Neural cell (in vitro differentiated cells): ENCODE measurements around the gene ZNF276.

Experiments
- EP300 ChIP-seq: fragments of 450-650 bp; conservative IDR thresholded peaks from 2 replicates; pipeline ENCODE4 v1.6.1; 2014; ENCODE audit warnings: antibody characterized with exemption, mild to moderate bottlenecking, moderate library complexity; ENCODE audit not compliant: poor library complexity, severe bottlenecking
- RAD21 ChIP-seq: fragments of 450-650 bp; conservative IDR thresholded peaks from 2 replicates; pipeline ENCODE4 v1.6.1; 2014; ENCODE audit warnings: antibody characterized with exemption, mild to moderate bottlenecking, moderate library complexity
- REST ChIP-seq: IDR thresholded peaks from 2 replicates; pipeline ENCODE4 v1.6.1; 2012; ENCODE audit warnings: borderline replicate concordance
- TF ChIP-seq, protein P1 (sequence below): fragments of 450-650 bp; IDR thresholded peaks from 2 replicates; pipeline ENCODE4 v1.5.1; 2014; ENCODE audit warnings: antibody characterized with exemption, mild to moderate bottlenecking, moderate library complexity; ENCODE audit not compliant: poor library complexity, severe bottlenecking

GRCh38 chr16:89706518-89707260 lies 14.6 kb upstream of the ZNF276 start:
- TF ChIP-seq EP300, result no peak
- TF ChIP-seq, protein P1, sequence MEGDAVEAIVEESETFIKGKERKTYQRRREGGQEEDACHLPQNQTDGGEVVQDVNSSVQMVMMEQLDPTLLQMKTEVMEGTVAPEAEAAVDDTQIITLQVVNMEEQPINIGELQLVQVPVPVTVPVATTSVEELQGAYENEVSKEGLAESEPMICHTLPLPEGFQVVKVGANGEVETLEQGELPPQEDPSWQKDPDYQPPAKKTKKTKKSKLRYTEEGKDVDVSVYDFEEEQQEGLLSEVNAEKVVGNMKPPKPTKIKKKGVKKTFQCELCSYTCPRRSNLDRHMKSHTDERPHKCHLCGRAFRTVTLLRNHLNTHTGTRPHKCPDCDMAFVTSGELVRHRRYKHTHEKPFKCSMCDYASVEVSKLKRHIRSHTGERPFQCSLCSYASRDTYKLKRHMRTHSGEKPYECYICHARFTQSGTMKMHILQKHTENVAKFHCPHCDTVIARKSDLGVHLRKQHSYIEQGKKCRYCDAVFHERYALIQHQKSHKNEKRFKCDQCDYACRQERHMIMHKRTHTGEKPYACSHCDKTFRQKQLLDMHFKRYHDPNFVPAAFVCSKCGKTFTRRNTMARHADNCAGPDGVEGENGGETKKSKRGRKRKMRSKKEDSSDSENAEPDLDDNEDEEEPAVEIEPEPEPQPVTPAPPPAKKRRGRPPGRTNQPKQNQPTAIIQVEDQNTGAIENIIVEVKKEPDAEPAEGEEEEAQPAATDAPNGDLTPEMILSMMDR, result no peak
- no peak for TF ChIP-seq RAD21
- no peak for TF ChIP-seq REST
